Measurements from ENCODE around the gene CCDC33. TPM values are rescaled to one million over a fixed set of nuclear protein-coding genes. Genes with fewer than 3 reads are reported as not detected.

Gene CCDC33
- total RNA-seq, 1 experiment from 2014 or later, result 0.15 TPM

DNA sequence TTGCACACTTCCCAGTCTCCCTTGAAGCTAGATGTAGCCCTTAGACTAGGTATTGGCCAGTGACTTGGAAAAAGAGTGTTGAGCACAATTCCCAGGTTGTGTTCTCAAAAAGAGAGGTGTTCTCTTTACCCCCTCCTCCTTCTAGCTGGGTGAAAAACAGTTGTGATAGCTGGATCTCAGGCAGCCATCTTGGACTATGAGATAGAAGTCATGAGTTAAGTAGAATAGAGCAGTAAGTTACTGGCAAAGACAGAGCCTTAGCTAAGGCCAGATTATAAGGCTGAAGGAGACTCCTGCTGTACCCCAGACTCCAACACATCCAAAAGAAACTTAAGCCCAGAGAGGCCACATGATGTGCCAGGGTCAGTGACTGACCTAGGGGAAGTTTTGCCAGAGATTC lies 25.4 kb upstream of the CCDC33 start:
- Histone ChIP-seq H3K4me1 (ENCODE audit: control insufficient read depth in 1 of 2, insufficient read depth in 2 of 2, low read length in 2 of 2) (peaks cover 6 to 15% of the 10 kb centered on the region in 2 experiments; a peak in 3 of 4 replicates), H3K27me3 (ENCODE audit: insufficient read depth, low read length) (peaks cover 5% of the 10 kb centered on the region; the same call in 1 of the 2 replicates), H3K9ac (ENCODE audit: low read length) (no peak overlapping the region), H3K4me3 (replicated peaks in 1 of 2; ENCODE audit: low read depth in 1 of 2, low read length in 2 of 2) (no peak overlapping the region), H3K36me3 (ENCODE audit: control insufficient read depth in 1 of 2, insufficient read depth in 2 of 2, low read length in 2 of 2) (no peaks in the 10 kb centered on the region), H2AFZ (ENCODE audit: low read depth, low read length, poor library complexity, severe bottlenecking) (no peak overlapping the region), H3K4me2 (ENCODE audit: low read length) (no peak overlapping the region), H3K79me2 (ENCODE audit: insufficient read depth, low read length) (no peaks in the 10 kb centered on the region), H3K9me2 (ENCODE audit: insufficient read depth) (no peaks in the 10 kb centered on the region), H3K27ac (ENCODE audit: low read depth, low read length) (no peak overlapping the region), H4K20me1 (ENCODE audit: insufficient read depth) (no peaks in the 10 kb centered on the region), H3K9me3 (ENCODE audit: control insufficient read depth in 1 of 2, insufficient read depth in 1 of 2, low read depth in 1 of 2, low read length in 2 of 2) (no peaks in the 10 kb centered on the region)
- TF ChIP-seq EZH2 (IDR thresholded peaks at IDR 0.05), result no peak
- no peak for TF ChIP-seq CBX3 (IDR thresholded peaks at IDR 0.05; ENCODE audit: low read depth)
- TF ChIP-seq POLR2A (IDR thresholded peaks at IDR 0.05; ENCODE audit: borderline replicate concordance, extremely low read depth, insufficient read depth, insufficient read length), result no peak
- no peak for TF ChIP-seq FOSL1 (IDR thresholded peaks at IDR 0.05; ENCODE audit: low read depth)
- TF ChIP-seq SP1 (IDR thresholded peaks at IDR 0.05; ENCODE audit: low read depth), result no peak
- TF ChIP-seq CTCF (IDR thresholded peaks at IDR 0.05 in 2 of 3, conservative IDR thresholded peaks at IDR 0.05 in 1 of 3; ENCODE audit: borderline replicate concordance in 1 of 3, insufficient read depth in 1 of 3, low read depth in 2 of 3, low read length in 2 of 3), result no peak
- no peak for TF ChIP-seq ZFX (IDR thresholded peaks at IDR 0.05)
- TF ChIP-seq TCF7L2 (IDR thresholded peaks at IDR 0.05; ENCODE audit: borderline replicate concordance, extremely low read depth, insufficient read depth, insufficient read length), result no peak
- TF ChIP-seq, protein P1, sequence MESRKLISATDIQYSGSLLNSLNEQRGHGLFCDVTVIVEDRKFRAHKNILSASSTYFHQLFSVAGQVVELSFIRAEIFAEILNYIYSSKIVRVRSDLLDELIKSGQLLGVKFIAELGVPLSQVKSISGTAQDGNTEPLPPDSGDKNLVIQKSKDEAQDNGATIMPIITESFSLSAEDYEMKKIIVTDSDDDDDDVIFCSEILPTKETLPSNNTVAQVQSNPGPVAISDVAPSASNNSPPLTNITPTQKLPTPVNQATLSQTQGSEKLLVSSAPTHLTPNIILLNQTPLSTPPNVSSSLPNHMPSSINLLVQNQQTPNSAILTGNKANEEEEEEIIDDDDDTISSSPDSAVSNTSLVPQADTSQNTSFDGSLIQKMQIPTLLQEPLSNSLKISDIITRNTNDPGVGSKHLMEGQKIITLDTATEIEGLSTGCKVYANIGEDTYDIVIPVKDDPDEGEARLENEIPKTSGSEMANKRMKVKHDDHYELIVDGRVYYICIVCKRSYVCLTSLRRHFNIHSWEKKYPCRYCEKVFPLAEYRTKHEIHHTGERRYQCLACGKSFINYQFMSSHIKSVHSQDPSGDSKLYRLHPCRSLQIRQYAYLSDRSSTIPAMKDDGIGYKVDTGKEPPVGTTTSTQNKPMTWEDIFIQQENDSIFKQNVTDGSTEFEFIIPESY (IDR thresholded peaks at IDR 0.05; ENCODE audit: extremely low read depth, insufficient replicate concordance, low read length), result no peak
- no peak for TF ChIP-seq EGR1 (IDR thresholded peaks at IDR 0.05; ENCODE audit: low read depth)
- no peak for TF ChIP-seq MAX (IDR thresholded peaks at IDR 0.05)
- TF ChIP-seq CEBPB (IDR thresholded peaks at IDR 0.05; ENCODE audit: low read depth), result no peak
- TF ChIP-seq SRF (IDR thresholded peaks at IDR 0.05; ENCODE audit: low read depth), result no peak
- no peak for TF ChIP-seq ELF1 (IDR thresholded peaks at IDR 0.05; ENCODE audit: borderline replicate concordance, low read depth)
- no peak for TF ChIP-seq SIN3A (IDR thresholded peaks at IDR 0.05; ENCODE audit: low read depth)
- no peak for TF ChIP-seq EZH2phosphoT487 (IDR thresholded peaks at IDR 0.05; ENCODE audit: borderline replicate concordance)
- TF ChIP-seq, protein P2, sequence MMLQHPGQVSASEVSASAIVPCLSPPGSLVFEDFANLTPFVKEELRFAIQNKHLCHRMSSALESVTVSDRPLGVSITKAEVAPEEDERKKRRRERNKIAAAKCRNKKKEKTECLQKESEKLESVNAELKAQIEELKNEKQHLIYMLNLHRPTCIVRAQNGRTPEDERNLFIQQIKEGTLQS (IDR thresholded peaks at IDR 0.05), result no peak
- no peak for TF ChIP-seq POLR2AphosphoS5 (IDR thresholded peaks at IDR 0.05; ENCODE audit: low read depth, low read length)
- DNase-seq (ENCODE audit: low read depth, low spot score) (no peak), ATAC-seq (no peak)
- ChIA-PET CTCF (interaction anchor here (0.8 kb wide), 1 partner anchor 97 kb away, joined by 5 read pairs; no protein-coding TSS in a partner anchor), RAD21 (ENCODE audit: low non-redundant PET in 1 of 2, low total read pairs in 2 of 2, uncharacterized antibody in 2 of 2, unreplicated experiment in 2 of 2) (no interaction called here), POLR2A (no interaction called here)
- intact Hi-C loops (cut with micrococcal nuclease), result no loop called here
- BruUV-seq (replicated peaks), result no TSS peak

Data from HCT116 (cell line).